GM18507 (cell line): ENCODE results near the gene NOL9.
A peak's percentile ranks its signal among the peaks of the same experiment; 100 is the strongest.
"Not testable (repeated sequence)": the region's sequence is repeated elsewhere in the genome, so short reads cannot be mapped to it uniquely, and the experiment has no call there.

ENCODE experiments used
- DNase-seq: peaks from one replicate; pipeline ENCODE4 v3.0.0; 2011; ENCODE audit warnings: low read depth; ENCODE audit not compliant: insufficient read length; ENCODE audit errors: extremely low spot score
- FAIRE-seq: peaks from 2 replicates; lab custom pipeline; 2011; peaks lifted over from hg19 to GRCh38; lab: Jason Lieb, UNC

NOL9 gene

DNA sequence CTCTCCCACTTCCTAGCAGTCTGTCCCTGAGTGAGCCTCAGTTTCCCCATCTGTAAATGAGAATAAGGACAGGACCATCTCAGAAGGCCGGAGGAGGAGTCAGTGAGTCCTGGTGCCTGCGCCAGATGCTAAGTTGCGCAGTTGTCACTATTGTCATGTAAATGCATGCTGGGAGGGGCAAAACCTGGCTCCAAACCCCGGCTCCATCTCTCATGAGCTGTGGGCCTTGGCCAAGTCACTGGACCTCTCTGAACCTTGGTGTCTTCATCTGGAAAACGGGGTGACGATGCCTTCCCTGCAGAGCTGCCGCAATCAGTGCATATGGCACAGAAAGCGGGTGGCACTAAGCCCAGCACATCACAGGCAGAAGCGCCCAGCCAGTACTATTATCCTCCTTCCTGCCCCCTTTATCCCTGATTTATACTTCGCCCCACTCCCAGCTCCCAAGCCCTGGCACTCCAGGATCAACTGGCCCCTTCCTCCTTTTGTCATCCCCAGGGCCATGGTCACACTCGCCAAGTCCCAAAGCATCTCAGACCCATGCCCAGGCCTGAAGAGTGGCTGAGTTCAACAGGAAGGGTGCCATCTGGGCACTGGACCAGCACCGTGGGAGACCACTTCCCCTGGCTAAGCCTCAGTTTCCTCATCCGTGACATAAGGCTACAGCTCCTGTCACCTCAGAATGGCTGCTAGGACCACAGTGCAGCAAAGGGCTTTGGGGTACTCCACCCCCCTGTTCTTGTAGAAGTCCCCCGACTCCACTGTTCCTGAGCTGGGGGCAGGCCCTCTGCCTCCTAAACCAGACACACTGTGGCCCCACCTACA lies 58.6 kb downstream of the NOL9 start:
- no peak for FAIRE-seq

GRCh38 chr1:6495041-6495441 lies 59.3 kb downstream of the NOL9 start:
- FAIRE-seq (no peak), DNase-seq (no peak)

More for the DNA sequence above, 58.6 kb downstream of the NOL9 start:
- no peak for DNase-seq

DNA sequence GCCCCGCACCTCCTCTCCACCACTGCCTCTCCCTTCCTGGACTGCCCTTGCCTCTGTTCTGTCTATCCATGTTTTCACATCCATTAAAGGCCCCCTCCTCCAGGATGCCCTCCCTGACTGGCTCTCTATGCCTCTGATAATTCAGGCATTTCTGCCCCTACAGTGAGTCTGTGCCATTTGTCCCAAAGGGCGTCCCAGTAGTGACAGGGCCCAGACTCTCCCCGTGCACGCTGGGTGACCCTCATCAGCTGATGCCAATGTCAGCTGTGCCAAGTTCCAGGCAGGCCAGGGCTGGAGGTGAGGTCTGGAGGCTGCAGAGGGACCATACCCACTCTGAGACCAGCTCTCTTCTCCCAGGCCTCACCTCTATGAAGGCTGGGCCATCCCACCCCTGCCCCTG lies 59.7 kb downstream of the NOL9 start:
- FAIRE-seq (no peak), DNase-seq (no peak)

- FAIRE-seq, DNase-seq: not testable (repeated sequence)
These were observed 60.5 kb downstream of the NOL9 start for GRCh38 chr1:6493834-6494223.

DNA sequence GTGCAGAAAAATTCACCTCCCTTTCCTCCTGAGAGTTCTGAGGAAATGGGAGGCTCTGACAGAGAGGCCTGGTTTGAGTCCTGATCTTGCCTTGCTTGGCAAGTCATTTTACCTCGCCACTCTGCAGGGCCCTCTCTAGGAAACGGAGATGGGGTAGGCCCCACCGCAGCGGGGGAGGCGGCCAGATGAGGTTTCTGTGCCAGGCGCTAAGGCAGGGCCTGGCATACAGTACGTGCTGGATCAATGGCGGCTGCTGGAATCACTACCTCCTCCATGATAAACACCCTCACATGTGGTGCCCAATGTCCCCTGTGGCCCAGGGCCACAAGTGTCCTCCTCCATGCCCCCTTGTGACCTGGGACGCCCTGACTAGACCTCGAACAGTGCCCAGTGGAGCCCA lies 62.3 kb downstream of the NOL9 start:
- no peak for DNase-seq
- FAIRE-seq = no peak

GRCh38 chr1:6491480-6491962 lies 62.8 kb downstream of the NOL9 start, which contains the start of gene PLEKHG5:
PLEKHG5 (minus strand) TSS chr1:6491667; CDS start chr1:6477571, 14,096 bp downstream.
- DNase-seq = no peak
- FAIRE-seq = no peak

- DNase-seq (no peak), FAIRE-seq (no peak)
These were observed 63.2 kb downstream of the NOL9 start for GRCh38 chr1:6491081-6491449.

GRCh38 chr1:6490181-6491080 lies 63.9 kb downstream of the NOL9 start:
- FAIRE-seq = peak; percentile 45
- DNase-seq = peak; percentile 68

- DNase-seq = peak; percentile 85
- FAIRE-seq = peak; percentile 69
These were observed 64.5 kb downstream of the NOL9 start for GRCh38 chr1:6489799-6490180.

DNA sequence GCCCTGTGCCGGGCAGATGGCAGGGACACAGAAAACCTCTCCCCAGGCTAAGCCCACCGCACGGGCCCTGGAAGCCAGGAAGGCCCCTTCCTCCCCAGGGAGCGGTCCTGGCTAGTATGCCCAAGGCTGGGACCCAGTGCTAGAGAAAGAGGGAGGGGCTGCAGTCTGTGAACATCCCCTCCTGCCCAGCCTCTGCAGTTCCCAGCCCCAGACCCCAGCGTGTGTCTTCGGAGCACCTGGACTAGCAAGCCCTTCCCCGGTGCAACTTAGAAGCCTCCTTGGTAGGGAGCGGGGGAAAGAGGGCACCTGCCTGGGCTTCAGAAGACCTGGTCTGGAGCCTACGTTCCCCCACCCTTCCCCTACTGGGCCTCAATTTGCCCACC lies 64.9 kb downstream of the NOL9 start:
- FAIRE-seq (no peak), DNase-seq (no peak)

DNA sequence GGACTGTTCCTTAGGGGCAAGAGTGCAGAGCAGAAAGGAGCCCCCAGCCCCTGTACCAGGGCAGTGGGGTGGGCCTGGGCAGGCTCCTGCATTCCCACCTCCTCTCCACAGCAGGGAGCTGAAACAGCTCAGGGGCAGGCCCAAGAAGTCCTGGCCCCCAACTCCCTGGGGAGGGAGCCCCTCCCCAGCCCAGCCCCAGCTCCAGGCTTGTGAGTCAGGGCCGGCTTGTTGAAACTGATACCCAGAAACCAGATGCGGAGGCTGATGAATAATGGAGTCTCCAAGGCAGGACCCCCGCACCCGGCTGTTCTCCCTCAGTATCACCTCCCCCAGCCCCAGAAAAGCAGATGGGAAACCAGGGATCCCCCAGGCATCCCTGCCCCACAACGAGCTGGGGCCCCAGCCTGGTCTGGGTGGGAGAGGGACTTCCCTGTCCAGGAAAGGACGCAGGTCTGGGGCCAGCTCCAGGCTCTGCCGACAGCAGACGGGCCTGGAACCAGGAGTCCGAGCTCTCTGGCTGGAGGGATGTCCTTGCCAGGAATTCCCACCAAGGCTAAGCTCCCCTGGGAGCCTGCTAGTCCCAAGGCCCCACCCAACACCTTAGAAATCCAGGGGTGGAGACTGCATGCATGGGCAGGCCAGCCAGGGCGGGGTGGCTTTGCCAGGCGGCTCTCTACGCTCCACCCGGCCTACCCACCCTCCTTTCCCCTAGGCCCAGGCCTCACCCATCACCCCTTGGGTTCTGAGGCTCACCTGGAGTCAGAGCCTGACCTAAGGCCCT lies 65.5 kb downstream of the NOL9 start:
- no peak for DNase-seq

GRCh38 chr1:6487804-6488484 lies 66.4 kb downstream of the NOL9 start:
- FAIRE-seq = no peak

More for the DNA sequence above, 65.5 kb downstream of the NOL9 start:
- no peak for FAIRE-seq

GRCh38 chr1:6486433-6487011 lies 67.8 kb downstream of the NOL9 start:
- DNase-seq = peak; percentile 71
- FAIRE-seq = peak; percentile 90

More at GRCh38 chr1:6487804-6488484, 66.4 kb downstream of the NOL9 start:
- DNase-seq = no peak

GRCh38 chr1:6485168-6486101 lies 68.9 kb downstream of the NOL9 start:
- FAIRE-seq = no peak
- no peak for DNase-seq

- FAIRE-seq (no peak), DNase-seq (no peak)
These were observed 69.5 kb downstream of the NOL9 start for GRCh38 chr1:6484826-6485167.

- DNase-seq (no peak), FAIRE-seq (no peak)
These were observed 70.6 kb downstream of the NOL9 start for GRCh38 chr1:6483761-6484117.

DNA sequence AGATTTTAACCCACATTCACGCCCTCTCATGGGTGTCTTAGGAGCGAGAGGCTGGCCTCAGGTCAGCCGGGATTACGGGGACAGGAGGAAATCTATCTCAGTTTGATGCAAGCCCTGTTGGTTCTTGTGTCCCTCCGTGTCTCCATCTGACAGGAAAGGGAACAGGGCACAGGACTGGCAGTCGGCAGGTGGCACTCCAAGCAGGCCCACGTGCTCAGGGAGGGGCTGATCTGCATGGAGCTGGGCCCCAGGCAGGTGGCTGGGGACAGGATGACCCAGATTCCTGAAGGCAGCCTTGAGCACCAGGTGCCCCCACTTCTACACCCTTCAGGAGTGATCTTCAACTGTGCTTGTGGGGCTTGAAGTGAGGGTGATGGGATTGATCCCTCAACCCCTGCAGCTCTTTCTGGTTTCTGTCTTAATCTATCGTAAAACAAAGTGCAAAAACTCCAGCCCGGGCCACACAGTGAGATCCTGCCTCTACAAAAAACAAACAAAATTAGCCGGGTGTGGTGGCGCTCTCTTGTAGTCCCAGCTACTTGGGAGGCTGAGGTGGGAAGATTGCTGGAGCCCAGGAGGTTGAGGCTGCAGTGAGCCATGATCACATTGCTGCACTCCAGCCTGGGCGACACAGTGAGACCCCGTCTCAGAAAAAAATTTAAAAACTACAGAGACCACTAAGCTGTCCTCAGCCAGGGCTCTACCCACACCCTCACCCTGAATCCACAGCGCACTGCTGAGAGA lies 71.1 kb downstream of the NOL9 start:
- DNase-seq = no peak

More for the DNA sequence above, 71.1 kb downstream of the NOL9 start:
- FAIRE-seq = no peak
